ENCODE results near the gene EML1.
"Not testable (repeated sequence)": the region's sequence is repeated elsewhere in the genome, so short reads cannot be mapped to it uniquely, and the experiment has no call there.

EML1 gene

GRCh38 chr14:99940064-99940463, 146.9 kb downstream of the EML1 start:
- Mint-ChIP-seq H3K4me3 (no peak overlapping the region), H3K27me3 (no peaks in the 10 kb centered on the region), H3K9me3 (ENCODE audit: low read depth) (no peaks in the 10 kb centered on the region), H3K27ac (no peak overlapping the region), H3K4me1 (ENCODE audit: low read depth) (no peaks in the 10 kb centered on the region), H3K36me3 (no peaks in the 10 kb centered on the region)

GRCh38 chr14:99941211-99941610, 148.0 kb downstream of the EML1 start:
- Mint-ChIP-seq H3K4me3 (no peak overlapping the region), H3K27ac (no peak overlapping the region), H3K4me1 (ENCODE audit: low read depth) (peaks cover 2% of the 10 kb centered on the region), H3K36me3 (no peaks in the 10 kb centered on the region), H3K27me3 (peaks cover 2% of the 10 kb centered on the region), H3K9me3 (ENCODE audit: low read depth) (no peaks in the 10 kb centered on the region)

DNA sequence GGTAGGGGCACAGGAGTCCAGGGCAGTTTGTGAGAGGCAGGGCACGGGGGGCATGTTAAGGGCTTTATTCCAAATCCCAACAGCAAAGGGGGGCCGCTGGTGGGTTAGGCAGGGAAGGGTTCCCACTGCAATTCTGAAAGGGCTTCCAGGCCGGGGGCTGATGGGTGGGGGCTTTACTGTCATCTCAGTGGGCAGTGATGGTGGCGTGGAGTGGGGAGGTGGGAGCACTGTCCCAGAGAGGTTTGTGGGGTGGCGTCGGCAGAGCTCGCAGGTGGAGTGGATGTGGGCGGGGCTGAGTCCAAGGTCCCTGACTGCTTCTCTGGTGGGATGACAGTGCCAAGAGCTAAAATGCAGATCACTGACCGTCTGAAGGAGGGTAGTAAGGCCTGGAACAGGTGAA, 150.4 kb downstream of the EML1 start:
- H3K9me3 Mint-ChIP-seq (ENCODE audit: low read depth): no peaks in the 10 kb centered on the region
- H3K4me3 Mint-ChIP-seq: no peak overlapping the region
- peaks cover 7% of the 10 kb centered on the region for H3K27me3 Mint-ChIP-seq
- H3K4me1 Mint-ChIP-seq (ENCODE audit: low read depth): peaks cover 4% of the 10 kb centered on the region
- no peaks in the 10 kb centered on the region for H3K36me3 Mint-ChIP-seq
- H3K27ac Mint-ChIP-seq: no peak overlapping the region

DNA sequence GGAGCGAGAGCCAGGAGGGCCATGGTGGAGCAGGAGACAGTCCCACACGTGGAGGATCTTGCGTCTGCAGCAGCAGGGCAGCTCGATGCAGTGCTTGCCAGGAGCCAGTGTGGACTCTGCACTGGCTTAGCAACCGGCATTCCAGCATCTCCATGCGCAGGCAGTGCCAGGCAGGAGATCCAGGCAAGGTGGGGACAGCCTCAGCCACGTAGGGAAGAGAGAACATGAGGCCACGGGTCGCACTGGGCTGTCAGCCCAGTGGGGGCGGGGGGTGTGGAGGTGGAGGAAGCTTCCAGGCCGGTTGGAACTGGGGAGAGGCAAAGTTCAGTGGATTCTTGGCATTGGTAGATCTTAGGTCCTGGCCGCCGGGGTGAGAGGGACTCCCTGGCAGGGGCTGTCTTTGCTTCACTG, 151.0 kb downstream of the EML1 start:
- Mint-ChIP-seq H3K27ac (no peak overlapping the region), H3K4me1 (ENCODE audit: low read depth) (peaks cover 4% of the 10 kb centered on the region), H3K4me3 (no peak overlapping the region), H3K9me3 (ENCODE audit: low read depth) (no peaks in the 10 kb centered on the region), H3K36me3 (no peaks in the 10 kb centered on the region), H3K27me3 (peaks cover 7% of the 10 kb centered on the region)

DNA sequence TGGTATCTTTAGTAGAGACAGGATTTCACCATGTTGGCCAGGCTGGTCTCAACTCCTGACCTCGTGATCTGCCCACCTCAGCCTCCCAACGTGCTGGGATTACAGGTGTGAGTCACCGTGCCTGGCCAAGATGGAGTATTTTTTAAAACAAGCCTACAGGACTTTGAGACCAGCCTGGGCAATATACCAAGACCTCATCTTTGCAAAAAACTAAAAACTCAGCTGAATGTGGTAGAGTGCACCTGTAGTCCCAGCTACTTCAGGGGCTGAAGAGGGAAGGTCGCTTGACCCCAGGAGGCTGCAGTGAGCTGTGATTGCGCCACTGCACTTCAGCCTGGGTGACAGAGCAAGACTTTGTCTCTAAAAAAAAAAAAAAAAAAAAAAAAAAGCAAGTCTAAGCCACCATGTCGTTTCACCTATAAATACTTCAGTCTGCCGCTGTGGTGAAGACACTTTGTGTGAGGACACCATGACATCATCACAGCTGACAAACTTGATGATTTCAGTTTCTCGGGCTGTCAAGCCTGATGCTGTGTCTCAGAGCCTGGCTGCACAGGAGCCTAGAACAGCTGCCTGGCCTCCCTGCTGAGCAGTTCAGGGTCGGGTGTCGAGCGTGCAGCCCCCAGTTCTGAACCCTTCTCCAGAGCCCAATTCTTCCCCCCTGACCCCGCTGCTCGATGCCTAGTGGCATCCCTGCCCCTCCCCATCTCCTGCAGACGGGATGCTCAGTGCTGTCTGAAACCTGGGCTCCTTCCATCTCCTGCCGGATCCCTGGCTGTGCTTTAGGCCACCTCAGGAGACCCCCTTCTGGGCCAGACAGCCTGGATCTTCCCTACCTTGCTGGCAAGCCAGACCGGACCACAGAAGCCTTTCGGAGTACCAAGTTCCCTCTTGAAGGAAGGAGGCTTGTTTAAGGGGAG, 152.8 kb downstream of the EML1 start:
- Mint-ChIP-seq H3K36me3 (no peaks in the 10 kb centered on the region), H3K27me3 (peaks cover 7% of the 10 kb centered on the region), H3K27ac (no peak overlapping the region), H3K9me3 (ENCODE audit: low read depth) (no peaks in the 10 kb centered on the region), H3K4me3 (peak overlapping the region; percentile 83), H3K4me1 (ENCODE audit: low read depth) (peaks cover 4% of the 10 kb centered on the region)

DNA sequence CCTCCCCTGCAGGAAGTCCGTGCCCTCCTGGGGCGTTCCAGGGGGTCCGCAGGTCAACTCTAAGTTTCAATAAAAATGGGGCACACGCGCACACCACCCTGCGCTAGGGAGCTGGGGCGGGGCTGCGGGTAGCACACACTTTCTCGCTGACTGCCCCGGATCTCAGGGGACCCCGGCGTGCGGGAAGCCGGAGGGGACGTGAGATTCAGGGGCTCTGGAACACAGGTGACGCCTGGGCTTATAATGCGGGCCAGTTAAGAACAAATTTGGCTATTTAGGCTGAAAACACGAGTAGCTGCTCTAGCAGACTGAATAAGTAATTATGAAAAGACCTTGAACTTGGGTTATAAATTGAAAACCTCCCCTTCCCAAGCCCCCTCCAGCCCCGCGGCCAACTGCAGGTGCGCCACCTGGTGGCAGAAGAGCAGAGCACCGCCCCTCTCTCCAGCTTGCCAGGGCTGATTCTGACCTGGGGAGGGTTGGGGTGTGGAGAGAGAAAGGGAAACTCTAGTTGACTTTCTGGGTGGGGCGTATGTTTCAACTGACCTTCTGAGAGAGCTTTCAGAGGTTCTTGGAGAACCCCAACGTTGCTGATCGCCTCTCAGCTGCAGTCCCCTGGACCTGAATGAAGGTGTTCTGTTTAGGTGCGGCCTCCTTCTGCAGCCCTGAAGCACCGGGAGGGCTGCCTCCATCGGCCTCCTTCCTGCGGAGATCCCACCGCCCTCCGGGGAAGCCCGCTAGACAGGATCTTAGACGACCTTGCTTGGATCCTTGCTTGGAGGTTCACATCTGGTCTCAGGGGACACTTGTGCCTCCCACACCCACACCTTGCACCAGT, 153.7 kb downstream of the EML1 start:
- no peaks in the 10 kb centered on the region for H3K9me3 Mint-ChIP-seq (ENCODE audit: low read depth)
- H3K36me3 Mint-ChIP-seq: no peaks in the 10 kb centered on the region
- peaks cover 7% of the 10 kb centered on the region for H3K27me3 Mint-ChIP-seq
- peaks cover 4% of the 10 kb centered on the region for H3K4me1 Mint-ChIP-seq (ENCODE audit: low read depth)
- H3K4me3 Mint-ChIP-seq: peak overlapping the region; percentile 83
- no peak overlapping the region for H3K27ac Mint-ChIP-seq

GRCh38 chr14:99947695-99948094, 154.5 kb downstream of the EML1 start:
- Mint-ChIP-seq H3K9me3 (ENCODE audit: low read depth) (no peaks in the 10 kb centered on the region), H3K27me3 (peaks cover 7% of the 10 kb centered on the region)

DNA sequence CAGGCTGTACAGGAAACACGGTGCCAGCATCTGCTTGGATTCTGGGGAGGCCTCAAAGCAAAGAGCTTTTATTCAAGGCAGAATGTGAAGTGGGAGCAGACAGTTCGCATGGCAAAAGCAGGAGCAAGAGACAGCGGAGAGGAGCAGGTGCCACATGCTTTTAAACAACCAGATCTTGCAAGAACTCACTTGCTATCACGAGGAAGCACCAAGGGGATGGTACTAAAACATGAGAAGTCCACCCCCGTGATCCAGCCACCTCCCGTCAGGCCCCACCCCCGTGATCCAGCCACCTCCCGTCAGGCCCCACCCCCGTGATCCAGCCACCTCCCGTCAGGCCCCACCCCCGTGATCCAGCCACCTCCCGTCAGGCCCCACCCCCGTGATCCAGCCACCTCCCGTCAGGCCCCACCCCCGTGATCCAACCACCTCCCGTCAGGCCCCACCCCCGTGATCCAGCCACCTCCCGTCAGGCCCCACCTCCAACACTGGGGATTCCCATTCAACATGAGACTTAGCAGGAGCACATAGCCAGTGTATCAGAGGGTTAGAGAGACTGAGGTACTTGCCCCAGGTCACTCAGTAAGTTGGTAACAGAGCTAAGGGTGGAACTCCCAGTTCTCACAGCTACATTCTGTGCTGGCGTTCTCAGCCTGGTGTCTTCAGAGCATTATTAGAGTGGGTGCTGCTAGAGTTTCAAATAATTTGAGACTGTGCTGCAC, 156.0 kb downstream of the EML1 start:
- not testable (repeated sequence) for H3K27ac Mint-ChIP-seq; H3K9me3 Mint-ChIP-seq (ENCODE audit: low read depth); H3K36me3 Mint-ChIP-seq; H3K4me1 Mint-ChIP-seq (ENCODE audit: low read depth); H3K27me3 Mint-ChIP-seq; H3K4me3 Mint-ChIP-seq

More at GRCh38 chr14:99947695-99948094, 154.5 kb downstream of the EML1 start:
- H3K27ac Mint-ChIP-seq: no peak overlapping the region
- no peak overlapping the region for H3K4me3 Mint-ChIP-seq
- H3K4me1 Mint-ChIP-seq (ENCODE audit: low read depth): peaks cover 4% of the 10 kb centered on the region
- H3K36me3 Mint-ChIP-seq: no peaks in the 10 kb centered on the region

- no peak overlapping the region for H3K4me3 Mint-ChIP-seq
- no peaks in the 10 kb centered on the region for H3K9me3 Mint-ChIP-seq (ENCODE audit: low read depth)
- H3K4me1 Mint-ChIP-seq (ENCODE audit: low read depth): peaks cover 4% of the 10 kb centered on the region
- no peaks in the 10 kb centered on the region for H3K36me3 Mint-ChIP-seq
- no peak overlapping the region for H3K27ac Mint-ChIP-seq
- H3K27me3 Mint-ChIP-seq: peaks cover 7% of the 10 kb centered on the region
These were observed 157.0 kb downstream of the EML1 start for GRCh38 chr14:99950181-99950580.

GRCh38 chr14:99951085-99951484, 157.9 kb downstream of the EML1 start:
- H3K4me1 Mint-ChIP-seq (ENCODE audit: low read depth): peaks cover 3% of the 10 kb centered on the region
- H3K9me3 Mint-ChIP-seq (ENCODE audit: low read depth): no peaks in the 10 kb centered on the region
- H3K27ac Mint-ChIP-seq: no peak overlapping the region
- H3K36me3 Mint-ChIP-seq: no peaks in the 10 kb centered on the region
- peaks cover 6% of the 10 kb centered on the region for H3K27me3 Mint-ChIP-seq
- no peak overlapping the region for H3K4me3 Mint-ChIP-seq

DNA sequence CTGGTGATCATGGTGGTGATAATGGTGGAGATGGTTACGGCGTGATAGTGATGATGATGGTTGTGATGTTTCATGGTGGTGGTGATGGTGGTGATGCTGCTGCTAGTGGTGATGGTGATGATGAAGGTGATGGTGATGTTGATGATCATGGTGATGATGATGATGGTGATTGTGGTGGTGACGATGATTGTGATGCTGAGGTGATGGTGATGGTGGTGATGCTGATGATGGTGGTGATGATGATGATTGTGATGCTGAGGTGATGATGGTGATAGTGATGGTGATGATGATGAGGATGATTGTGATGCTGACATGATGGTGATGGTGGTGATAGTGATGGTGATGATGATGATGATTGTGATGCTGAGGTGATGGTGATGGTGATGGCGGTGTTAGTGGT, 158.8 kb downstream of the EML1 start:
- H3K36me3 Mint-ChIP-seq: no peaks in the 10 kb centered on the region
- no peak overlapping the region for H3K4me3 Mint-ChIP-seq
- H3K4me1 Mint-ChIP-seq (ENCODE audit: low read depth): no peaks in the 10 kb centered on the region
- no peaks in the 10 kb centered on the region for H3K9me3 Mint-ChIP-seq (ENCODE audit: low read depth)
- no peak overlapping the region for H3K27ac Mint-ChIP-seq
- H3K27me3 Mint-ChIP-seq: peaks cover 4% of the 10 kb centered on the region

GRCh38 chr14:99952453-99952852, 159.2 kb downstream of the EML1 start:
- H3K4me1 Mint-ChIP-seq (ENCODE audit: low read depth): no peaks in the 10 kb centered on the region
- no peak overlapping the region for H3K4me3 Mint-ChIP-seq
- H3K27me3 Mint-ChIP-seq: peaks cover 4% of the 10 kb centered on the region
- H3K9me3 Mint-ChIP-seq (ENCODE audit: low read depth): no peaks in the 10 kb centered on the region
- H3K36me3 Mint-ChIP-seq: no peaks in the 10 kb centered on the region
- H3K27ac Mint-ChIP-seq: no peak overlapping the region

GRCh38 chr14:99955826-99956455, 162.7 kb downstream of the EML1 start:
- Mint-ChIP-seq H3K4me3 (no peak overlapping the region), H3K4me1 (ENCODE audit: low read depth) (no peaks in the 10 kb centered on the region), H3K36me3 (no peaks in the 10 kb centered on the region), H3K27ac (no peak overlapping the region), H3K9me3 (ENCODE audit: low read depth) (no peaks in the 10 kb centered on the region), H3K27me3 (peaks cover 6% of the 10 kb centered on the region)

DNA sequence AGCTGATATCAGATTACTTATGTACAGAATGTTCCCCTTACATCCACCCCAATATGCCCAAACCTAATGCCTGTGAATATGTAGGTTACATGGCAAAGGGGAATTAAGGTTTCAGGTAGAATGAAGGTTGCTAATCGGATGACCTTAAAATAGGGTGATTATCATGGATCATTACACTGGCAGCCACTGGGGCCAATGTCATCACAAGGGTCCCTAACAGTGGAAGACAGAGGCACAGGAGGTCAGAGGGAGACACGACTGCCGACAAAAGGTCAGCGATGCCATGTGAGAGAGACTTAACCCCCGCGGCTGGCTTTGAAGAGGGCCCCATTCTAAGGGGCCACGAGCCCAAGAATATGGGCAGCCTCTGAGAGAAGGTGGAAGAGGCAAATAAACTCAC, 165.2 kb downstream of the EML1 start:
- Mint-ChIP-seq H3K4me3 (no peak overlapping the region), H3K36me3 (no peaks in the 10 kb centered on the region), H3K4me1 (ENCODE audit: low read depth) (no peaks in the 10 kb centered on the region), H3K27ac (no peak overlapping the region), H3K9me3 (ENCODE audit: low read depth) (no peaks in the 10 kb centered on the region), H3K27me3 (peaks cover 10% of the 10 kb centered on the region)
